GM13976 (cell line): ENCODE results near the gene MLLT6.

Experiments
- DNase-seq: peaks from one replicate; pipeline ENCODE4 v3.0.0; 2012; ENCODE audit warnings: low spot score
- CTCF ChIP-seq: IDR thresholded peaks from 2 replicates; pipeline ENCODE4 v1.5.1; 2012; ENCODE audit warnings: borderline replicate concordance, mild to moderate bottlenecking; ENCODE audit not compliant: insufficient read depth; ENCODE audit errors: extremely low read depth, missing control alignments, control extremely low read depth
- in situ Hi-C: fragments of 300-500 bp; cut with MboI; formaldehyde crosslinking; loops from one replicate; pipeline ENCODE4 v1.12.0; 2022; ENCODE audit warnings: low sequenced_read_pairs, mixed read lengths, inconsistent platforms; ENCODE audit not compliant: unreplicated experiment

The MLLT6 gene

GRCh38 chr17:38751144-38751807, 46.2 kb downstream of the MLLT6 start:
- no peak for TF ChIP-seq CTCF
- DNase-seq: no peak
- in situ Hi-C loops: no loop called here

DNA sequence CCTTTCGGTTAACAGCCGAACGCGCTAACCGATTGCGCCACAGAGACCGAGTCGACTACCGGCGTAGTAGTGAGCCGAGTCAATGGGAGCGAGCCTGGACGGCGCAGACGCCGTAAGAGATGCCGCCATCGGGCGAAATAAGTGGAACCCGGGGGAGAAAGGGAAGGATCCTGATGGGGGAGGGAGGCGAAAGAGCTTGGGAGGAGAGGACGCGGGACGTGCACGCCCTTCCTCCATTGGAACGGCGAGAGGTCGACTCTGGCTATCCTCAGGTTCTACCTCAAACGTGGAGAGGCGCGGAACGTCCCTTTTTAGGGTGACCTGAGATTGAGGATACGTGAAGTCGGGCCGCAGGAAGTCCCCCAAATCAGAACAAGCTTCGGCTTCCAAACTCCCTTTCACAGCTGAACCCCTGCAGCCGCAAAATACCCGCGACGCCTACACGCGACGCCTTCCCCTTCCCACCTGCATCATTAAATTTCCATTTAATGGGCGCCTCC, 46.8 kb downstream of the MLLT6 start:
- no peak for TF ChIP-seq CTCF
- in situ Hi-C loops: no loop called here
- no peak for DNase-seq

DNA sequence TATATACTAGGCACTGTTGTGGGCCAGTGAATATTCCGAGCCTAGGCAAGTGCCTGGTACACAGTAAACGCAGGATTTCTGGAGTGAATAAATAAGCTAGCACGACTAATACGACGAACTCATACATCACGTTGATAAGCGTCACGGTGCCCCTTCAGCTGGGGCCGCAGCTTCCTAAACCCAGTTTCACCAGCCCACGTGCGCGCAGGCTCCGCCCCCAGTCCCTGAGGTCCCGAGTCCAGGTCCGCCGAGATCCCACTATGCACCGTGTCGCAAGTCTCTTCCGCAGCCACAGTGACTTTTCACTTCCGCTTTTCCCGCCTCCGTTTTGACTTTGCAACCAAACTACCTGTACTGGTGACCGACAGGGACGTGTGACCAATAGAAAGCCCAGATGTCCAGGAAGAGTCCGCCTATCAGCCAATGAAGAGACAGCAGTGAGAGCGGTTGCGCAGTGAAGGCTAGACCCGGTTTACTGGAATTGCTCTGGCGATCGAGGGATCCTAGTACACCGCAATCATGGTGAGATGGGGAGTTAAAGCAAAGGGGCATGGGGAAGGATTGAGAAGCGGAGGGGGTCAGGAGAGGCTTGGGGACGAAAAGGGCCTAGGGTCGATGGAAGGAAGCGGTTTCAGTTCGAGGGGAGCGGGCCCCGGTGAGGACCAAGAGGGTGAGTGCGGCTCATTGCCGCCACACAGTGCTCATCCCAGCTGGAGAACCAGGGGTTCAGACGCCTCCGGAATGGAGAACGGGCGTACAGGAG, 47.4 kb downstream of the MLLT6 start, which contains the start of gene PSMB3:
Gene PSMB3, plus strand, starts transcription at position 434 of the 763 bp plus-strand sequence. Its CDS starts 86 bp downstream, at position 520.
- TF ChIP-seq CTCF: no peak
- in situ Hi-C loops: no loop called here
- peak; percentile 97 for DNase-seq

- in situ Hi-C loops: no loop called here
- TF ChIP-seq CTCF: no peak
Measured at GRCh38 chr17:38753071-38753506, 48.0 kb downstream of the MLLT6 start.

GRCh38 chr17:38761612-38762011, 56.5 kb downstream of the MLLT6 start:
- DNase-seq: no peak
- in situ Hi-C loops: no loop called here
- TF ChIP-seq CTCF: peak; percentile 46

More at GRCh38 chr17:38753071-38753506, 48.0 kb downstream of the MLLT6 start:
- DNase-seq: no peak

- in situ Hi-C loops: no loop called here
Measured at GRCh38 chr17:38762231-38762630, 57.2 kb downstream of the MLLT6 start.

More at GRCh38 chr17:38762231-38762630, 57.2 kb downstream of the MLLT6 start:
- DNase-seq: no peak
- no peak for TF ChIP-seq CTCF
